ENCODE data around the gene CD200R1. TPM values are rescaled to one million over a fixed set of nuclear protein-coding genes. Genes with fewer than 3 reads are reported as not detected.

CD200R1 gene
- 1 to 10 TPM; 4.0 to 4.7 TPM for total RNA-seq
- 24.2 TPM for polyA plus RNA-seq (2013, experiment 1 of 2)
- polyA plus RNA-seq (2013, experiment 2 of 2), result 23.4 TPM
- total RNA-seq, result 2.1 to 62.8 (median 16.8) reads per million in 172 experiments

GRCh38 chr3:112974894-112975293, at the start of gene CD200R1:
CD200R1 (minus strand) TSS chr3:112975103; CDS start chr3:112974857, 246 bp downstream.
- ChIA-PET POLR2A (interaction anchor here (0.9 to 2.6 kb wide), 10 partner anchors 9 to 996 kb away, joined by 3 to 16 read pairs (median 5); partner anchors contain the start of genes ABHD10 and GTPBP8), CTCF (interaction anchor here (0.6 to 1.4 kb wide), 7 partner anchors 9 to 332 kb away, joined by 3 to 5 read pairs (median 3); partner anchors contain the start of gene GTPBP8)
- no peaks in the 10 kb centered on the region for H3K27me3 ChIP-seq (ENCODE audit: control insufficient read depth in 1 of 2, insufficient read depth in 2 of 2, low read length in 2 of 2)
- Mint-ChIP-seq H3K27me3 (no peaks in the 10 kb centered on the region), H3K9me3 (no peaks in the 10 kb centered on the region), H3K36me3 (ENCODE audit: low read depth) (peaks cover 9% of the 10 kb centered on the region), H3K4me1 (ENCODE audit: low read depth) (peaks cover 89% of the 10 kb centered on the region), H3K27ac (peak within 1 kb of the TSS; percentile 94), H3K4me3 (peak within 1 kb of the TSS; percentile 92)
- DNase-seq (peak in 4 of 14 experiments; percentile 21 to 57 (median 52)), ATAC-seq (ENCODE audit: poor library complexity) (peak; percentile 51)
- TF ChIP-seq CTCF (IDR thresholded peaks at IDR 0.05), result no peak
- H3K4me3 ChIP-seq (ENCODE audit: low read length), result peak within 1 kb of the TSS; percentile 65
- no peaks in the 10 kb centered on the region for H3K9me3 ChIP-seq (ENCODE audit: control insufficient read depth in 1 of 2, insufficient read depth in 1 of 2, low read length in 2 of 2)
- H3K27ac ChIP-seq (ENCODE audit: low read depth in 1 of 2, low read length in 2 of 2), result peak within 1 kb of the TSS; percentile 62 to 69
- intact Hi-C loops (cut with DNase I, micrococcal nuclease), result loop anchor here in 1 of 2 experiments (5.0 to 10.0 kb wide), 3 partner anchors 33 to 410 kb away; partner anchors contain the start of genes ATG3 and SLC35A5
- H3K36me3 ChIP-seq (ENCODE audit: insufficient read depth, low read length), result no peaks in the 10 kb centered on the region
- H3K4me1 ChIP-seq (ENCODE audit: insufficient read depth, low read length), result peaks cover 27% of the 10 kb centered on the region

- H3K36me3 ChIP-seq (ENCODE audit: insufficient read depth, low read length), result peaks cover 7% of the 10 kb centered on the region
- no peaks in the 10 kb centered on the region for H3K9me3 ChIP-seq (ENCODE audit: control insufficient read depth in 1 of 2, insufficient read depth in 1 of 2, low read length in 2 of 2)
- Mint-ChIP-seq H3K27me3 (no peaks in the 10 kb centered on the region), H3K4me1 (ENCODE audit: low read depth) (peaks cover 57% of the 10 kb centered on the region), H3K9me3 (no peaks in the 10 kb centered on the region), H3K4me3 (no peak overlapping the region), H3K36me3 (ENCODE audit: low read depth) (peaks cover 18% of the 10 kb centered on the region), H3K27ac (peak overlapping the region; percentile 95)
- H3K27me3 ChIP-seq (ENCODE audit: control insufficient read depth in 1 of 2, insufficient read depth in 2 of 2, low read length in 2 of 2), result no peaks in the 10 kb centered on the region
- no peak for TF ChIP-seq CTCF (IDR thresholded peaks at IDR 0.05)
- ATAC-seq (ENCODE audit: poor library complexity), result no peak
- no peak overlapping the region for H3K27ac ChIP-seq (ENCODE audit: low read depth in 1 of 2, low read length in 2 of 2)
- H3K4me1 ChIP-seq (ENCODE audit: insufficient read depth, low read length), result peaks cover 28% of the 10 kb centered on the region
- CTCF ChIA-PET, result interaction anchor here (0.6 to 1.8 kb wide), 4 partner anchors 30 to 213 kb away, joined by 3 to 7 read pairs (median 4); partner anchors contain the start of gene GTPBP8
- no peak for DNase-seq
- no peak overlapping the region for H3K4me3 ChIP-seq (ENCODE audit: low read length)
- POLR2A ChIA-PET, result interaction anchor here (1.3 to 8.9 kb wide), 2 partner anchors 14 kb away, joined by 3 to 114 read pairs; no protein-coding TSS in a partner anchor
- intact Hi-C loops (cut with DNase I, micrococcal nuclease), result loop anchor here in 1 of 2 experiments (5.0 to 10.0 kb wide), 2 partner anchors 34 to 723 kb away; partner anchors contain the start of genes ATP6V1A and NAA50
Observed at GRCh38 chr3:113021471-113021870, 46.6 kb upstream of the CD200R1 start.

GRCh38 chr3:113019182-113020137, 44.6 kb upstream of the CD200R1 start:
- ChIA-PET POLR2A (interaction anchor here (0.9 to 8.9 kb wide), 10 partner anchors 12 to 457 kb away, joined by 3 to 114 read pairs (median 5); partner anchors contain the start of genes ATG3, GTPBP8 and SLC35A5), CTCF (interaction anchor here (0.9 to 3.3 kb wide), 7 partner anchors 10 to 44 kb away, joined by 3 to 11 read pairs (median 4); partner anchors contain the start of genes CD200R1 and GTPBP8)
- Mint-ChIP-seq H3K9me3 (no peaks in the 10 kb centered on the region), H3K27ac (peak overlapping the region; percentile 95), H3K36me3 (ENCODE audit: low read depth) (peaks cover 38% of the 10 kb centered on the region), H3K4me1 (ENCODE audit: low read depth) (peaks cover 72% of the 10 kb centered on the region), H3K4me3 (peak overlapping the region; percentile 93), H3K27me3 (no peaks in the 10 kb centered on the region)
- H3K9me3 ChIP-seq (ENCODE audit: control insufficient read depth in 1 of 2, insufficient read depth in 1 of 2, low read length in 2 of 2), result no peaks in the 10 kb centered on the region
- DNase-seq, result peak; percentile 57 to 94 (median 76)
- H3K36me3 ChIP-seq (ENCODE audit: insufficient read depth, low read length), result peaks cover 26% of the 10 kb centered on the region
- ATAC-seq (ENCODE audit: poor library complexity), result peak; percentile 82
- intact Hi-C loops (cut with DNase I, micrococcal nuclease), result loop anchor here (2.0 to 10.0 kb wide), 4 partner anchors 32 to 725 kb away; partner anchors contain the start of genes ATP6V1A (in 1 of the 2), CD200R1 (in 1 of the 2), NAA50 (in 1 of the 2) and SLC35A5 (in 1 of the 2)
- peak overlapping the region; percentile 91 to 93 for H3K27ac ChIP-seq (ENCODE audit: low read depth in 1 of 2, low read length in 2 of 2)
- peak overlapping the region; percentile 78 for H3K4me3 ChIP-seq (ENCODE audit: low read length)
- H3K27me3 ChIP-seq (ENCODE audit: control insufficient read depth in 1 of 2, insufficient read depth in 2 of 2, low read length in 2 of 2), result no peaks in the 10 kb centered on the region
- TF ChIP-seq CTCF (IDR thresholded peaks at IDR 0.05), result no peak
- H3K4me1 ChIP-seq (ENCODE audit: insufficient read depth, low read length), result peaks cover 28% of the 10 kb centered on the region
